Upper lobe of right lung (tissue), 1 donor: ENCODE data around the gene MLLT3. TPM values are rescaled to one million over a fixed set of nuclear protein-coding genes. Genes with fewer than 3 reads are reported as not detected.

Experiments
- ATAC-seq: fragments of 200-7000 bp; cut with Tn5 transposase; one replicate; pipeline ENCODE4 v1.9.1; 2020; ENCODE audit warnings: mild to moderate bottlenecking, moderate library complexity
- DNase-seq: peaks from one replicate; pipeline ENCODE4 v3.0.0-alpha.2; 2020
- H3K27ac ChIP-seq: fragments of 200-600 bp; one replicate; pipeline ENCODE4 v1.8.0; 2022
- H3K27me3 ChIP-seq: fragments of 200-600 bp; one replicate; pipeline ENCODE4 v1.8.0; 2022; ENCODE audit warnings: mild to moderate bottlenecking
- H3K36me3 ChIP-seq: fragments of 200-600 bp; one replicate; pipeline ENCODE4 v1.8.0; 2022
- H3K4me1 ChIP-seq: fragments of 200-600 bp; one replicate; pipeline ENCODE4 v1.8.0; 2022
- H3K4me3 ChIP-seq: fragments of 200-600 bp; one replicate; pipeline ENCODE4 v1.8.0; 2022; ENCODE audit warnings: mild to moderate bottlenecking
- H3K9me3 ChIP-seq: fragments of 200-600 bp; one replicate; pipeline ENCODE4 v1.8.0; 2022
- intact Hi-C: fragments of 100-400 bp; cut with DNase I; formaldehyde crosslinking; loops from one replicate; pipeline ENCODE4 v1.11.0; 2022
- total RNA-seq: library from RNA; stranded (reverse); fragmentation: NEBNext Ultra II Directional; extraction: Animal tissue kit (Norgen Biotek cat#: 25700); gene quantifications from one replicate; pipeline ENCODE4 v1.2.1, GENCODE V29; 2021
- TF ChIP-seq, protein P1 (sequence below): fragments of 200-600 bp; IDR thresholded peaks from one replicate; pipeline ENCODE4 v1.8.0; 2022; ENCODE audit warnings: antibody characterized with exemption
- donor health status: DM: no; HTN: yes; CAD: no; lungs with severe emphysema.

Gene MLLT3
- total RNA-seq, 1 donor from 2014 or later = 15.4 TPM

DNA sequence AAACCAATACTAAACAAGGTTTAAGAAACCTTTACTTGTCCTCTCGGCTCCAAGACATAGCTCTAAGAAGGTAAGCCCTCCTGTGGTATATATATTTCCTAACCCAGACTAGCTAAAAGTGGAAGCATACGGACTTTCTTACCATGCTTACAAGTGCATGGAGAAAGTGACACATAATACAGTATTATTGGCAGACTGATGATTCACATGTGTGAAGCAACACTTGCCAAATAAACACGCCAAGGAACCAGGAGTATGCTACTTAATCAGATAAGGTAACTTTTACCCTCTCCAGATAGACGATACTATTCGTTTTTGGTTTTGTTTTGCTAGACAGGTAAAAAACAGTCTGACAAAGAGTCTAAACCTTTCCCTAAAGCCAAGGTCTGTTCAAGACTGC lies 264.1 kb downstream of the MLLT3 start:
- H3K9me3 ChIP-seq = no peaks in the 10 kb centered on the region
- TF ChIP-seq, protein P1, sequence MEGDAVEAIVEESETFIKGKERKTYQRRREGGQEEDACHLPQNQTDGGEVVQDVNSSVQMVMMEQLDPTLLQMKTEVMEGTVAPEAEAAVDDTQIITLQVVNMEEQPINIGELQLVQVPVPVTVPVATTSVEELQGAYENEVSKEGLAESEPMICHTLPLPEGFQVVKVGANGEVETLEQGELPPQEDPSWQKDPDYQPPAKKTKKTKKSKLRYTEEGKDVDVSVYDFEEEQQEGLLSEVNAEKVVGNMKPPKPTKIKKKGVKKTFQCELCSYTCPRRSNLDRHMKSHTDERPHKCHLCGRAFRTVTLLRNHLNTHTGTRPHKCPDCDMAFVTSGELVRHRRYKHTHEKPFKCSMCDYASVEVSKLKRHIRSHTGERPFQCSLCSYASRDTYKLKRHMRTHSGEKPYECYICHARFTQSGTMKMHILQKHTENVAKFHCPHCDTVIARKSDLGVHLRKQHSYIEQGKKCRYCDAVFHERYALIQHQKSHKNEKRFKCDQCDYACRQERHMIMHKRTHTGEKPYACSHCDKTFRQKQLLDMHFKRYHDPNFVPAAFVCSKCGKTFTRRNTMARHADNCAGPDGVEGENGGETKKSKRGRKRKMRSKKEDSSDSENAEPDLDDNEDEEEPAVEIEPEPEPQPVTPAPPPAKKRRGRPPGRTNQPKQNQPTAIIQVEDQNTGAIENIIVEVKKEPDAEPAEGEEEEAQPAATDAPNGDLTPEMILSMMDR = no peak
- intact Hi-C loops = loop anchor here (10.0 kb wide), 1 partner anchor 587 kb away; no protein-coding TSS in a partner anchor
- no peaks in the 10 kb centered on the region for H3K27me3 ChIP-seq
- H3K4me3 ChIP-seq = no peak overlapping the region
- peaks cover 11% of the 10 kb centered on the region for H3K4me1 ChIP-seq
- no peak overlapping the region for H3K27ac ChIP-seq
- DNase-seq (no peak), ATAC-seq (peak; percentile 48)
- peaks cover 5% of the 10 kb centered on the region for H3K36me3 ChIP-seq

DNA sequence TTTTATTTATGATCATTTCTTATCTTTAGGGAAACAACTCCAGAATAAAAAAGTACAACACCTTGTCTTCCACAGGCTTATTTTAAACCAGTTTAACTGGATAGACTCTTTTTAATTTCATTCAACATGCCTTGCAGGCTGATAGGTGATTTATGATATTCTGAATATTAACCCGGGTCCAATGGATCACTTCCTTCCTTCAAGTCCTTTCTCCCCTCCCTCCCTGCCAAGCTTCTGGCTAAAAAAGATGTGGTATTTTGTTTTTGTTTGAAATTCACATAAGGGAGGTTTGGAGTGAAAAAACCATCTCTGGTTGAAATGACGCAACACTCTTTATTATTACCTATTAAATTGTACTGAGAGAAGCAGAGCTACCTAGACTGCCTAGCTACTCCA lies 265.3 kb downstream of the MLLT3 start:
- H3K36me3 ChIP-seq = peaks cover 5% of the 10 kb centered on the region
- ATAC-seq (no peak), DNase-seq (no peak)
- no peak overlapping the region for H3K27ac ChIP-seq
- TF ChIP-seq, protein P1 = no peak
- intact Hi-C loops = loop anchor here (10.0 kb wide), 1 partner anchor 588 kb away; no protein-coding TSS in a partner anchor
- no peaks in the 10 kb centered on the region for H3K9me3 ChIP-seq
- H3K27me3 ChIP-seq = no peaks in the 10 kb centered on the region
- H3K4me1 ChIP-seq = peaks cover 11% of the 10 kb centered on the region
- no peak overlapping the region for H3K4me3 ChIP-seq

DNA sequence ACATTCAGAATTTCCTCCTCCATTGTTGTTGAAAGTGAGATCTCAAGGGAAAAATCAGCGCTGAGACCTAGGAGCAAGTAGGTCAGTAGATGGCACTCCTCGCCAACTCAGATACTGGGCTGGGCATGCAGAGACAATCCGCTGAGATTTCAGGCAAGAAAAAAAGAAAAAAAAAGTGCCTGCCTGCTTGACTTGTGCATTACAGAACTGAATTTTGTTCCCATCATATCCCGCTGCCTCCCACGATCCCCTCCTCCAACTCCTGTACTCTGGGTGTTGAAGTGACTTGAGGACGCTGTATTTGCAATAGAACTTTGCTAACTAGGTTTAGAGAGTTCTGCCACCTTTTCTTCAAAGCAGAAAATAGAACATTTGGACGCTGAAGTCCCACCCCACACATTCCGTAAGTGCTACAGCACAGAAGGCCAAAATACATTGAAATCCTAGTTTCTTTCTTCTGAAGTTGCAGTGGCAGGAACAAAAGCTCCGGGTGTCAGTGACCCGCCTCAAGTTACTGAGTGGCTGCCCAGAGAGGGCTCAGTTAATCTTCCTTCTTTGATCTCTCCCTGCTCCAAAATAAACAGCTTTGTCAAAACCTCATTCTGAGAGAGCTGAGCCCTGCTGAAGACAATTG lies 265.8 kb downstream of the MLLT3 start:
- Histone ChIP-seq H3K9me3 (no peaks in the 10 kb centered on the region), H3K27ac (no peak overlapping the region), H3K27me3 (no peaks in the 10 kb centered on the region), H3K4me1 (peaks cover 11% of the 10 kb centered on the region), H3K36me3 (peaks cover 5% of the 10 kb centered on the region), H3K4me3 (peak overlapping the region; percentile 18)
- intact Hi-C loops = loop anchor here (10.0 kb wide), 1 partner anchor 588 kb away; no protein-coding TSS in a partner anchor
- ATAC-seq (peak; percentile 87), DNase-seq (peak; percentile 65)
- TF ChIP-seq, protein P1 = peak; percentile 68

DNA sequence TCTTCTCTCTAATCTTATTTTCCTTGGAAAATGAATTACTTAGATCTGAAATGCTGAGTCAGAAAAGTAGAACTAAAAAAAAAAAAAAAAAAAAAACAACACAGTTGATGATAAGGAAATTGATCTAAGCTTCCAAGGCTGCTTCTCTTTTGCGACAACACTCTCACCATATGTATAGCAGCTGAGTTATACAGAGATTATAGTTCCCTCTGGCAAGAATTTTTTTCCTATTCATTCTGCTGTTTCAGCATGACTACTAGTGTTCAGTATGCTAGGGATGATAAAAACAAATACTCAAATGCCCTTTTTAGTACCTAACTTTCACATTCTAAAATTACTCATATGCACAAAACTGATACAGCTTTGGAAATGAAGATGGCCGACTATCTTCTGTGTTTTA lies 267.3 kb downstream of the MLLT3 start:
- DNase-seq = no peak

DNA sequence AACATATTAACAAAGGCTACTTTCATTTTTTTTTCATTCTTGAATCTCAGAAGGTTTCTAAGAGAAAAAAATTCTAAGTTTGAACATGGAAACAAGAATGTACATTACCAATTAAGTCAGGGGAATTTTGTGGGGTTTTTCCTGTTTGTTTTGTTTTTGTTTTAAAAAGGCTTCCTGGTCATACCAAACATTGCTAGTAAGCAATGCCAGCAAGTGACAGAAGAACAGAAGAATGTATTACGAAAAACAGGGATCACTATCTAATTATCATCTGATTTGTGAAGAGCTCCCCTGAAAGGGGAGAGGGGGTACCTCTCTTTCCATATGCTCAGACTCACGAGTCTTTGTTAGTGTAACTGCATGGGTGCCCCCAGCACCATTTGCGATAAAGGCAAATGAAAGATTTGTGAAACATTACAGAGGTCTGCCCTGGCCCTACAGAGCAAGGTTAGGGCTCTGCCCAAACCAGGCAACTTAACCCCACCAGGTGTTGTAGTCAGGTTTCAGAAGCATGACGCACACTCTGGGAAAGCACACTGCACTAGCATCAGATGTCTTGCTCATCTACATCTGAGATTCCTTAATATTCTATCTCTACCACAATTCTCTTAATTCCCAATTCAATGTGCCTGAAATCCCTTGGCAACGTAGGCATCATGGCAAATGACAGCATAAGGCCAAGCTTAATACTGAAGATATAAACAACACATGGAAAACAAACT lies 268.2 kb downstream of the MLLT3 start:
- intact Hi-C loops = loop anchor here (10.0 kb wide), 1 partner anchor 591 kb away; no protein-coding TSS in a partner anchor
- H3K27ac ChIP-seq = no peak overlapping the region

More for the DNA sequence above, 267.3 kb downstream of the MLLT3 start:
- TF ChIP-seq, protein P1 = no peak
- intact Hi-C loops = loop anchor here (10.0 kb wide), 1 partner anchor 590 kb away; no protein-coding TSS in a partner anchor
- no peak overlapping the region for H3K4me3 ChIP-seq
- H3K36me3 ChIP-seq = peaks cover 1% of the 10 kb centered on the region
- no peaks in the 10 kb centered on the region for H3K9me3 ChIP-seq
- H3K27me3 ChIP-seq = no peaks in the 10 kb centered on the region
- H3K4me1 ChIP-seq = peaks cover 11% of the 10 kb centered on the region
- no peak overlapping the region for H3K27ac ChIP-seq
- no peak for ATAC-seq

More for the DNA sequence above, 268.2 kb downstream of the MLLT3 start:
- ATAC-seq = no peak
- no peaks in the 10 kb centered on the region for H3K27me3 ChIP-seq
- no peak for DNase-seq
- H3K4me3 ChIP-seq = no peak overlapping the region
- TF ChIP-seq, protein P1 = no peak
- H3K36me3 ChIP-seq = no peaks in the 10 kb centered on the region
- peaks cover 11% of the 10 kb centered on the region for H3K4me1 ChIP-seq
- no peaks in the 10 kb centered on the region for H3K9me3 ChIP-seq
